Astrocyte (in vitro differentiated cells and primary cell): ENCODE results near the gene RPL10. TPM values are rescaled to one million over a fixed set of nuclear protein-coding genes. Genes with fewer than 3 reads are reported as not detected.

Experiments used
- DNase-seq: peaks from one replicate; pipeline ENCODE4 v3.0.0-alpha.2; 2010; ENCODE audit warnings: low read depth
- FAIRE-seq: peaks from 2 replicates; lab custom pipeline; 2011; peaks lifted over from hg19 to GRCh38; lab: Jason Lieb, UNC
- H2AFZ ChIP-seq: 2 replicates; pipeline ENCODE4 v1.6.0; 2012; ENCODE audit warnings: low read depth, low read length, inconsistent platforms
- H3K27ac ChIP-seq: 2 replicates; pipeline ENCODE4 v1.5.1; 2011; ENCODE audit warnings: low read depth, low read length, inconsistent platforms
- H3K27me3 ChIP-seq: 2 replicates; pipeline ENCODE4 v1.6.0; 2011; ENCODE audit warnings: low read length, inconsistent platforms; ENCODE audit not compliant: insufficient read depth
- H3K36me3 ChIP-seq: 2 replicates; pipeline ENCODE4 v1.5.1; 2011; ENCODE audit warnings: low read length, inconsistent platforms; ENCODE audit not compliant: insufficient read depth
- H3K4me1 ChIP-seq: 2 replicates; pipeline ENCODE4 v1.5.1; 2011; ENCODE audit warnings: low read length, inconsistent platforms; ENCODE audit not compliant: insufficient read depth
- H3K4me2 ChIP-seq: 2 replicates; pipeline ENCODE4 v1.6.0; 2012; ENCODE audit warnings: low read length, inconsistent platforms
- H3K4me3 ChIP-seq: 2 replicates; pipeline ENCODE4 v1.5.1; 2011; ENCODE audit warnings: low read depth, mild to moderate bottlenecking, low read length, inconsistent platforms; ENCODE audit not compliant: insufficient read depth
- H3K79me2 ChIP-seq: 2 replicates; pipeline ENCODE4 v1.6.0; 2012; ENCODE audit warnings: mild to moderate bottlenecking, low read length, inconsistent platforms; ENCODE audit not compliant: insufficient read depth
- H3K9ac ChIP-seq: 2 replicates; pipeline ENCODE4 v1.6.0; 2012; ENCODE audit warnings: mild to moderate bottlenecking, low read length, inconsistent platforms
- H3K9me3 ChIP-seq: 2 replicates; pipeline ENCODE4 v1.5.1; 2012; ENCODE audit warnings: low read depth, mild to moderate bottlenecking, low read length, inconsistent platforms; ENCODE audit not compliant: insufficient read depth
- H4K20me1 ChIP-seq: 2 replicates; pipeline ENCODE4 v1.6.0; 2012; ENCODE audit warnings: low read length, inconsistent platforms; ENCODE audit not compliant: insufficient read depth
- H3K27ac Mint-ChIP-seq: one replicate; pipeline ENCODE4 v1.8.0; 2021; ENCODE audit warnings: mild to moderate bottlenecking, mixed read lengths; ENCODE audit not compliant: unreplicated experiment
- H3K27me3 Mint-ChIP-seq: one replicate; pipeline ENCODE4 v1.8.0; 2021; ENCODE audit warnings: low read depth, mixed read lengths; ENCODE audit not compliant: unreplicated experiment
- H3K36me3 Mint-ChIP-seq: one replicate; pipeline ENCODE4 v1.8.0; 2021; ENCODE audit warnings: low read depth, mixed read lengths; ENCODE audit not compliant: unreplicated experiment
- H3K4me1 Mint-ChIP-seq: one replicate; pipeline ENCODE4 v1.8.0; 2021; ENCODE audit warnings: low read depth, mixed read lengths; ENCODE audit not compliant: unreplicated experiment
- H3K4me3 Mint-ChIP-seq: one replicate; pipeline ENCODE4 v1.8.0; 2021; ENCODE audit warnings: mild to moderate bottlenecking, moderate library complexity, mixed read lengths; ENCODE audit not compliant: unreplicated experiment
- H3K9me3 Mint-ChIP-seq: one replicate; pipeline ENCODE4 v1.8.0; 2021; ENCODE audit warnings: mild to moderate bottlenecking, mixed read lengths; ENCODE audit not compliant: unreplicated experiment
- CTCF ChIP-seq: IDR thresholded peaks from 2 replicates; pipeline ENCODE4 v1.5.1; 2011; ENCODE audit warnings: low read depth, mild to moderate bottlenecking, inconsistent platforms, low read length, moderate library complexity; ENCODE audit not compliant: insufficient read depth
- EZH2 ChIP-seq: IDR thresholded peaks from 2 replicates; pipeline ENCODE4 v1.6.1; 2012; ENCODE audit warnings: mild to moderate bottlenecking, low read length, inconsistent platforms; ENCODE audit not compliant: insufficient read depth
- total RNA-seq: library from RNA; stranded (reverse); gene quantifications from 2 replicates; pipeline ENCODE4 v1.2.1, GENCODE V29; 2021

RPL10 gene
- total RNA-seq, 1 donor from 2014 or later, result 1,967 TPM

- Mint-ChIP-seq H3K27me3 (no peaks in the 10 kb centered on the region), H3K4me1 (peaks cover 7% of the 10 kb centered on the region), H3K27ac (peak within 1 kb of the TSS; percentile 98), H3K36me3 (no peaks in the 10 kb centered on the region), H3K4me3 (peak within 1 kb of the TSS; percentile 92), H3K9me3 (no peaks in the 10 kb centered on the region)
- DNase-seq (peak; percentile 90), FAIRE-seq (no peak)
- H3K9ac ChIP-seq, result peak within 1 kb of the TSS; percentile 98
- H3K27ac ChIP-seq, result peak within 1 kb of the TSS; percentile 92
- peak within 1 kb of the TSS; percentile 93 for H3K4me2 ChIP-seq
- H4K20me1 ChIP-seq, result peaks cover 26% of the 10 kb centered on the region
- H2AFZ ChIP-seq, result peak within 1 kb of the TSS; percentile 47
- no peaks in the 10 kb centered on the region for H3K36me3 ChIP-seq
- H3K27me3 ChIP-seq, result no peaks in the 10 kb centered on the region
- peak within 1 kb of the TSS; percentile 69 for H3K4me3 ChIP-seq
- peaks cover 38% of the 10 kb centered on the region for H3K79me2 ChIP-seq
- TF ChIP-seq EZH2 (no peak), CTCF (no peak)
- no peaks in the 10 kb centered on the region for H3K9me3 ChIP-seq
- peaks cover 16% of the 10 kb centered on the region for H3K4me1 ChIP-seq
Observed at GRCh38 chrX:154378799-154379568, 19.2 kb upstream of the RPL10 start, which contains the start of gene EMD. TSS of gene EMD (plus strand) at chrX:154379295. CDS start at chrX:154379485, 190 bp downstream.

GRCh38 chrX:154379569-154379951 lies 18.6 kb upstream of the RPL10 start:
- Mint-ChIP-seq H3K9me3 (no peaks in the 10 kb centered on the region), H3K27me3 (no peaks in the 10 kb centered on the region)

More at GRCh38 chrX:154379569-154379951, 18.6 kb upstream of the RPL10 start:
- FAIRE-seq (no peak), DNase-seq (no peak)
- Histone ChIP-seq H3K4me1 (peaks cover 16% of the 10 kb centered on the region), H3K9ac (peak overlapping the region; percentile 98), H4K20me1 (peaks cover 24% of the 10 kb centered on the region), H3K79me2 (peaks cover 34% of the 10 kb centered on the region), H3K4me3 (peak overlapping the region; percentile 69), H3K9me3 (no peaks in the 10 kb centered on the region), H2AFZ (no peak overlapping the region), H3K4me2 (peak overlapping the region; percentile 93), H3K27ac (peak overlapping the region; percentile 92), H3K27me3 (no peaks in the 10 kb centered on the region), H3K36me3 (no peaks in the 10 kb centered on the region)
- peak overlapping the region; percentile 98 for H3K27ac Mint-ChIP-seq
- peak overlapping the region; percentile 92 for H3K4me3 Mint-ChIP-seq
- peaks cover 7% of the 10 kb centered on the region for H3K4me1 Mint-ChIP-seq
- no peak for TF ChIP-seq CTCF
- no peak for TF ChIP-seq EZH2
- H3K36me3 Mint-ChIP-seq, result no peaks in the 10 kb centered on the region
